ENCODE measurements around the gene BTBD2. TPM values are rescaled to one million over a fixed set of nuclear protein-coding genes. Genes with fewer than 3 reads are reported as not detected.

BTBD2 gene
- total RNA-seq, 1 experiment from 2014 or later = 110 TPM

- Histone ChIP-seq H3K23me2 (ENCODE audit: insufficient read length, low read depth, low read length, poor library complexity, severe bottlenecking) (no peaks in the 10 kb centered on the region), H3K23ac (ENCODE audit: insufficient read length, low read depth, low read length) (no peak overlapping the region), H3K4me1 (ENCODE audit: insufficient read depth, low read length) (no peaks in the 10 kb centered on the region; the same call in 1 of the 2 replicates), H3K56ac (ENCODE audit: insufficient read length, low read depth, low read length) (no peak overlapping the region), H3K27ac (ENCODE audit: insufficient read length, low read depth, low read length) (no peak overlapping the region), H3K18ac (ENCODE audit: insufficient read length, low read depth, low read length) (no peak overlapping the region), H3K79me2 (ENCODE audit: insufficient read depth, low read length) (no peaks in the 10 kb centered on the region), H2AK5ac (ENCODE audit: insufficient read length, low read length) (no peak overlapping the region), H2BK120ac (ENCODE audit: low read depth, low read length, poor library complexity, severe bottlenecking) (no peak overlapping the region), H3K9me3 (ENCODE audit: control insufficient read depth, low read depth, low read length) (no peaks in the 10 kb centered on the region), H2BK5ac (ENCODE audit: insufficient read length, low read length) (no peak overlapping the region), H2BK15ac (ENCODE audit: low read depth, low read length) (no peak overlapping the region), H3K79me1 (ENCODE audit: insufficient read depth, low read depth, low read length, poor library complexity, severe bottlenecking) (no peaks in the 10 kb centered on the region), H3K9ac (ENCODE audit: extremely low read depth, insufficient read length, low read length) (no peak overlapping the region), H2AFZ (ENCODE audit: low read length) (no peak overlapping the region), H3K4me2 (ENCODE audit: insufficient read depth, insufficient read length, low read length) (no peak overlapping the region), H4K91ac (ENCODE audit: insufficient read length, low read depth, low read length) (no peak overlapping the region), H3K14ac (ENCODE audit: insufficient read depth, low read length) (no peak overlapping the region), H2BK12ac (ENCODE audit: insufficient read length, low read depth, low read length) (no peak overlapping the region), H3T11ph (ENCODE audit: low read length) (no peak overlapping the region), H4K8ac (replicated peaks; ENCODE audit: insufficient read length, low read depth, low read length) (no peak overlapping the region), H2BK20ac (ENCODE audit: low read depth, low read length, poor library complexity, severe bottlenecking) (no peak overlapping the region), H3K27me3 (ENCODE audit: insufficient read depth, low read length) (no peaks in the 10 kb centered on the region), H3K4ac (ENCODE audit: low read depth, low read length) (no peak overlapping the region), H4K20me1 (ENCODE audit: control insufficient read depth, insufficient read depth, insufficient read length) (no peaks in the 10 kb centered on the region), H4K5ac (ENCODE audit: insufficient read length, low read depth, low read length) (no peak overlapping the region)
- no peak for DNase-seq
- Mint-ChIP-seq H3K4me3 (no peak overlapping the region), H3K9me3 (peaks cover 5 to 10% of the 10 kb centered on the region in 2 experiments; a peak in 3 of 5 replicates), H3K27me3 (ENCODE audit: low read depth) (no peaks in the 10 kb centered on the region; the same call in 1 of the 2 replicates), H3K27ac (no peak overlapping the region), H3K4me1 (peaks cover 0 to 6% of the 10 kb centered on the region in 2 experiments; a peak in 3 of 4 replicates), H3K36me3 (ENCODE audit: insufficient read depth in 1 of 3, low read depth in 3 of 3) (peaks cover 38 to 64% (median 59%) of the 10 kb centered on the region in 3 experiments)
- WGBS (ENCODE audit: extremely low coverage, insufficient read length, low lambda C conversion rate) = 100% methylated on average over 5 of the region's 31 CpGs
- TF ChIP-seq CTCF (conservative IDR thresholded peaks at IDR 0.05) = no peak
These were observed 17.9 kb downstream of the BTBD2 start for GRCh38 chr19:1997353-1998233.
